H1 (cell line): ENCODE results near the gene BCAS2. TPM values are rescaled to one million over a fixed set of nuclear protein-coding genes. Genes with fewer than 3 reads are reported as not detected.

Experiments
- CHD7 ChIP-seq: fragments of 300-600 bp; sonication (generic); IDR thresholded peaks from 2 replicates; pipeline ENCODE4 v1.7.1; 2012; ENCODE audit warnings: low read length, moderate library complexity, mild to moderate bottlenecking, inconsistent platforms; ENCODE audit not compliant: insufficient replicate concordance
- EP300 ChIP-seq, 2 experiments: IDR thresholded peaks; 1 replicate in 1 of 2; 2 replicates in 1 of 2; pipeline ENCODE4 v1.6.1; 2011 to 2012; ENCODE audit warnings: low read depth in 2 of 2, low read length in 2 of 2, mild to moderate bottlenecking in 2 of 2, borderline replicate concordance in 1 of 2, inconsistent platforms in 1 of 2, moderate library complexity in 1 of 2
- FOSL1 ChIP-seq: IDR thresholded peaks from 2 replicates; pipeline ENCODE4 v1.6.1; 2011; ENCODE audit warnings: mild to moderate bottlenecking, low read depth, low read length, moderate library complexity; ENCODE audit not compliant: insufficient read depth
- SIRT6 ChIP-seq: IDR thresholded peaks from one replicate; pipeline ENCODE4 v1.7.1; 2012; ENCODE audit warnings: low read length, inconsistent platforms
- polyA plus RNA-seq, 7 experiments: library from polyadenylated mRNA; depleted of rRNA in 3 of 7; stranded (reverse) in 5 of 7; unstranded in 2 of 7; fragments of >200 nt in 5 of 7; fragments of 200-250 nt in 2 of 7; gene quantifications; 1 replicate in 5 of 7; 2 replicates in 1 of 7; 4 replicates in 1 of 7; pipeline versions ENCODE4 v1.2.1 to v1.2.3, GENCODE V29; 2011 to 2013; ENCODE audit warnings: missing spikeins in 2 of 7, mixed read lengths in 2 of 7
- total RNA-seq: library from RNA; stranded (reverse); fragmentation: NEBNext Ultra II Directional; extraction: Animal tissue kit (Norgen Biotek cat#: 25700); gene quantifications from 2 replicates; pipeline ENCODE4 v1.2.1, GENCODE V29; 2021

Gene BCAS2
- total and polyA plus RNA-seq, 2 of the 8 experiments (the other 6 are each of a cell fraction or from before 2014, with no cell fraction given) = 18.0 to 52.2 TPM

GRCh38 chr1:114627107-114627506, 45.7 kb upstream of the BCAS2 start (continued):
- TF ChIP-seq CHD7 = no peak
- TF ChIP-seq EP300 (IDR thresholded peaks at IDR 0.05; ENCODE audit: borderline replicate concordance in 1 of 2, low read depth in 2 of 2, low read length in 2 of 2) = no peak
- no peak for TF ChIP-seq FOSL1
- no peak for TF ChIP-seq SIRT6
- TF ChIP-seq, all 59 proteins: peak for 0
